ENCODE results near the gene NFKB1. TPM values are rescaled to one million over a fixed set of nuclear protein-coding genes. Genes with fewer than 3 reads are reported as not detected.

Gene NFKB1
- total and polyA plus RNA-seq, 10 of the 15 experiments (the other 5 are each of a cell fraction or from before 2014, with no cell fraction given), result 8.7 to 110 (median 57.3) TPM

GRCh38 chr4:102469806-102470205 is 31.4 kb upstream of the NFKB1 start (continued):
- TF ChIP-seq E2F8 (IDR thresholded peaks at IDR 0.05; ENCODE audit: low read depth, partially characterized antibody) (no peak), USF1 (IDR thresholded peaks at IDR 0.05; ENCODE audit: borderline replicate concordance, extremely low read length, insufficient read depth, low read depth, low read length) (no peak), MYB (IDR thresholded peaks at IDR 0.05; ENCODE audit: borderline replicate concordance, low read depth, low read length) (no peak), EP300 (IDR thresholded peaks at IDR 0.05; ENCODE audit: borderline replicate concordance in 1 of 2, control insufficient read depth in 1 of 2, low read depth in 2 of 2, low read length in 2 of 2) (no peak), SMARCA5 (IDR thresholded peaks at IDR 0.05) (no peak), CEBPZ (IDR thresholded peaks at IDR 0.05; ENCODE audit: low read depth, low read length) (no peak)
